Loucy (cell line): Measurements from ENCODE around the gene MLIP.

Experiments used
- H2AFZ ChIP-seq: fragments of 200-600 bp; sonication (generic); 2 replicates; pipeline ENCODE4 v1.6.0; 2016; ENCODE audit warnings: antibody characterized with exemption, mild to moderate bottlenecking, low read length, moderate library complexity
- H3F3A ChIP-seq: fragments of 200-600 bp; 2 replicates; pipeline ENCODE4 v1.6.0; 2016; ENCODE audit warnings: antibody characterized with exemption, low read depth, mild to moderate bottlenecking
- H3K27me3 ChIP-seq: fragments of 200-600 bp; sonication (generic); 2 replicates; pipeline ENCODE4 v1.6.1; 2014; ENCODE audit warnings: low read length, mild to moderate bottlenecking; ENCODE audit not compliant: insufficient read depth, poor library complexity, severe bottlenecking
- H3K36me3 ChIP-seq: fragments of 200-600 bp; sonication (generic); 2 replicates; pipeline ENCODE4 v1.6.1; 2016; ENCODE audit warnings: low read length; ENCODE audit not compliant: insufficient read depth
- H3K4me1 ChIP-seq: fragments of 200-600 bp; sonication (generic); 2 replicates; pipeline ENCODE4 v1.5.1; 2014; ENCODE audit warnings: low read length, mild to moderate bottlenecking; ENCODE audit not compliant: insufficient read depth, poor library complexity, severe bottlenecking
- H3K4me2 ChIP-seq: fragments of 200-600 bp; sonication (generic); 2 replicates; pipeline ENCODE4 v1.6.0; 2014; ENCODE audit warnings: antibody characterized with exemption, low read length, low read depth, mild to moderate bottlenecking; ENCODE audit not compliant: poor library complexity, severe bottlenecking
- H3K4me3 ChIP-seq: fragments of 200-600 bp; sonication (generic); 2 replicates; pipeline ENCODE4 v1.5.1; 2014; ENCODE audit warnings: low read length, mild to moderate bottlenecking, mixed read lengths; ENCODE audit not compliant: poor library complexity, severe bottlenecking
- H3K79me2 ChIP-seq: fragments of 200-600 bp; sonication (generic); 2 replicates; pipeline ENCODE4 v1.6.1; 2014; ENCODE audit warnings: low read length; ENCODE audit not compliant: insufficient read depth
- H3K9ac ChIP-seq: fragments of 200-600 bp; sonication (generic); 2 replicates; pipeline ENCODE4 v1.6.0; 2014; ENCODE audit warnings: mild to moderate bottlenecking, low read depth, low read length, moderate library complexity; ENCODE audit not compliant: poor library complexity, severe bottlenecking
- H3K9me2 ChIP-seq: fragments of 200-600 bp; sonication (generic); replicated peaks from 2 replicates; pipeline ENCODE4 v1.6.1; 2016; ENCODE audit warnings: low read depth, low read length, mixed read lengths
- H3K9me3 ChIP-seq: fragments of 200-600 bp; sonication (generic); 2 replicates; pipeline ENCODE4 v1.6.1; 2014; ENCODE audit warnings: mild to moderate bottlenecking, antibody characterized with exemption, low read length, low read depth; ENCODE audit not compliant: insufficient read depth
- H4K20me1 ChIP-seq: fragments of 200-600 bp; sonication (generic); 2 replicates; pipeline ENCODE4 v1.6.0; 2014; ENCODE audit warnings: antibody characterized with exemption, low read length, mild to moderate bottlenecking; ENCODE audit not compliant: insufficient read depth, poor library complexity, severe bottlenecking
- CTCF ChIP-seq: fragments of 200-600 bp; sonication (generic); conservative IDR thresholded peaks from 2 replicates; pipeline ENCODE4 v1.5.1; 2014; ENCODE audit warnings: mild to moderate bottlenecking, antibody characterized with exemption, low read length
- EZH2phosphoT487 ChIP-seq: fragments of 200-600 bp; IDR thresholded peaks from 2 replicates; pipeline ENCODE4 v1.6.1; 2018; ENCODE audit warnings: antibody characterized with exemption, mild to moderate bottlenecking, moderate library complexity, borderline replicate concordance

Gene MLIP

GRCh38 chr6:54194067-54194466 lies 82.8 kb downstream of the MLIP start:
- Histone ChIP-seq H2AFZ (peak overlapping the region; percentile 50), H3F3A (no peaks in the 10 kb centered on the region; the same call in 1 of the 2 replicates), H3K4me2 (peak overlapping the region; percentile 1), H3K27me3 (no peaks in the 10 kb centered on the region), H3K36me3 (no peaks in the 10 kb centered on the region), H3K4me1 (peaks cover 8% of the 10 kb centered on the region), H3K9me3 (no peaks in the 10 kb centered on the region), H3K9ac (no peak overlapping the region), H3K4me3 (no peak overlapping the region), H3K79me2 (no peaks in the 10 kb centered on the region), H3K9me2 (no peaks in the 10 kb centered on the region), H4K20me1 (no peaks in the 10 kb centered on the region)
- TF ChIP-seq CTCF (no peak), EZH2phosphoT487 (no peak)

GRCh38 chr6:54195637-54196036 lies 84.4 kb downstream of the MLIP start:
- Histone ChIP-seq H3K9me2 (no peaks in the 10 kb centered on the region; the same call in 1 of the 2 replicates), H3K36me3 (no peaks in the 10 kb centered on the region), H4K20me1 (no peaks in the 10 kb centered on the region), H2AFZ (no peak overlapping the region), H3K9me3 (no peaks in the 10 kb centered on the region), H3K79me2 (no peaks in the 10 kb centered on the region), H3K4me2 (no peak overlapping the region), H3F3A (no peaks in the 10 kb centered on the region; the same call in 1 of the 2 replicates), H3K27me3 (no peaks in the 10 kb centered on the region), H3K9ac (no peak overlapping the region), H3K4me1 (peaks cover 8% of the 10 kb centered on the region), H3K4me3 (no peak overlapping the region)
- TF ChIP-seq CTCF (no peak), EZH2phosphoT487 (no peak)

GRCh38 chr6:54196905-54197304 lies 85.7 kb downstream of the MLIP start:
- H3K36me3 ChIP-seq: no peaks in the 10 kb centered on the region
- no peaks in the 10 kb centered on the region; the same call in 1 of the 2 replicates for H3F3A ChIP-seq
- H3K9me3 ChIP-seq: no peaks in the 10 kb centered on the region
- H2AFZ ChIP-seq: no peak overlapping the region
- no peak overlapping the region for H3K4me3 ChIP-seq
- peaks cover 8% of the 10 kb centered on the region for H3K4me1 ChIP-seq
- no peaks in the 10 kb centered on the region for H3K79me2 ChIP-seq
- no peaks in the 10 kb centered on the region for H4K20me1 ChIP-seq
- no peak overlapping the region for H3K4me2 ChIP-seq
- no peak overlapping the region for H3K9ac ChIP-seq
- TF ChIP-seq EZH2phosphoT487 (no peak), CTCF (no peak)
- H3K9me2 ChIP-seq: no peaks in the 10 kb centered on the region; the same call in 1 of the 2 replicates
- no peaks in the 10 kb centered on the region for H3K27me3 ChIP-seq
